Endothelial cell of umbilical vein (primary cell): Measurements from ENCODE around the gene HINT2. TPM values are rescaled to one million over a fixed set of nuclear protein-coding genes. Genes with fewer than 3 reads are reported as not detected.

ENCODE experiments used
- BruUV-seq: library from RNA; stranded (reverse); fragments of 400-500 nt; replicated peaks from 2 replicates; lab custom pipeline; 2021; lab: Mats Ljungman, UMichigan
- CTCF ChIA-PET: fragments of 300-600, 350-600 bp; sonication (Branson Sonifier 250); formaldehyde crosslinking; loops from one replicate; lab custom pipeline; 2021; ENCODE audit warnings: antibody characterized with exemption, inconsistent platforms; lab: Charles Lee
- POLR2A ChIA-PET: fragments of 300-600, 350-600 bp; sonication (Branson Sonifier 250); formaldehyde crosslinking; loops from one replicate; lab custom pipeline; 2021; ENCODE audit warnings: antibody characterized with exemption, inconsistent platforms; lab: Charles Lee
- DNase-seq: peaks from one replicate; pipeline ENCODE4 v3.0.0-alpha.2; 2011; ENCODE audit warnings: low read depth, low spot score
- FAIRE-seq: peaks from 2 replicates; lab custom pipeline; 2011; peaks lifted over from hg19 to GRCh38; lab: Jason Lieb, UNC
- H2AFZ ChIP-seq: 2 replicates; pipeline ENCODE4 v1.6.0; 2012; ENCODE audit warnings: low read depth, low read length, control low read depth, inconsistent platforms
- H3K27ac ChIP-seq: 2 replicates; pipeline ENCODE4 v1.5.1; 2011; ENCODE audit warnings: low read depth, mild to moderate bottlenecking, control low read depth, low read length, moderate library complexity; ENCODE audit not compliant: insufficient read depth
- H3K27me3 ChIP-seq, 2 experiments: 2 replicates each; pipeline versions ENCODE4 v1.6.0 to v1.6.1; 2011; ENCODE audit warnings: low read length in 2 of 2, mixed read lengths in 1 of 2; ENCODE audit not compliant: control insufficient read depth in 2 of 2, insufficient read depth in 2 of 2
- H3K36me3 ChIP-seq, 2 experiments: 2 replicates in 1 of 2; 3 replicates in 1 of 2; pipeline ENCODE4 v1.5.1; 2011; ENCODE audit warnings: low read length in 2 of 2, mild to moderate bottlenecking in 1 of 2, moderate library complexity in 1 of 2; ENCODE audit not compliant: control insufficient read depth in 2 of 2, insufficient read depth in 2 of 2; ENCODE audit errors: extremely low read depth in 1 of 2
- H3K4me1 ChIP-seq: 3 replicates; pipeline ENCODE4 v1.5.1; 2011; ENCODE audit warnings: mild to moderate bottlenecking, low read length; ENCODE audit not compliant: control insufficient read depth, insufficient read depth; ENCODE audit errors: extremely low read depth
- H3K4me2 ChIP-seq: 2 replicates; pipeline ENCODE4 v1.6.1; 2011; ENCODE audit warnings: low read length, control low read depth, mixed read lengths; ENCODE audit not compliant: insufficient read depth
- H3K4me3 ChIP-seq, 3 experiments: fragments of 200-600 bp in 1 of 3; sonication (generic), shearing (Covaris generic) in 1 of 3; replicated peaks in 1 of 3; 2 replicates each; pipeline ENCODE4 v1.5.1; 2011 to 2016; ENCODE audit warnings: control low read depth in 3 of 3, low read length in 3 of 3, mild to moderate bottlenecking in 2 of 3, inconsistent platforms in 1 of 3, low read depth in 1 of 3, moderate library complexity in 1 of 3; ENCODE audit not compliant: insufficient read depth in 1 of 3
- H3K79me2 ChIP-seq: 2 replicates; pipeline ENCODE4 v1.6.0; 2012; ENCODE audit warnings: low read length, inconsistent platforms; ENCODE audit not compliant: control insufficient read depth, insufficient read depth
- H3K9ac ChIP-seq: replicated peaks from 2 replicates; pipeline ENCODE3; 2011; ENCODE audit warnings: low read length, control low read depth; ENCODE audit not compliant: insufficient read depth; ENCODE audit errors: extremely low read depth
- H3K9me1 ChIP-seq: replicated peaks from 3 replicates; pipeline ENCODE4 v1.6.0; 2011; ENCODE audit warnings: mild to moderate bottlenecking, low read length; ENCODE audit not compliant: control insufficient read depth, insufficient read depth; ENCODE audit errors: extremely low read depth
- H3K9me3 ChIP-seq: replicated peaks from 2 replicates; pipeline ENCODE4 v1.5.1; 2012; ENCODE audit warnings: low read length, inconsistent platforms; ENCODE audit not compliant: control insufficient read depth, insufficient read depth
- H4K20me1 ChIP-seq: replicated peaks from 2 replicates; pipeline ENCODE3; 2011; ENCODE audit warnings: mild to moderate bottlenecking, low read length; ENCODE audit not compliant: control insufficient read depth, insufficient read depth; ENCODE audit errors: extremely low read depth
- EZH2 ChIP-seq: IDR thresholded peaks from 2 replicates; pipeline ENCODE4 v1.6.1; 2012; ENCODE audit warnings: borderline replicate concordance, low read depth, mild to moderate bottlenecking, moderate library complexity, low read length, inconsistent platforms; ENCODE audit not compliant: severe bottlenecking
- FOS ChIP-seq: IDR thresholded peaks from 2 replicates; pipeline ENCODE4 v1.6.1; 2011; ENCODE audit warnings: mild to moderate bottlenecking, low read length, moderate library complexity, borderline replicate concordance; ENCODE audit not compliant: insufficient read depth
- GATA2 ChIP-seq: IDR thresholded peaks from 2 replicates; pipeline ENCODE4 v1.7.0; 2011; ENCODE audit warnings: low read depth, mild to moderate bottlenecking, moderate library complexity, mixed read lengths, low read length; ENCODE audit not compliant: insufficient read length, insufficient read depth
- JUN ChIP-seq: IDR thresholded peaks from 2 replicates; pipeline ENCODE4 v1.6.1; 2011; ENCODE audit warnings: borderline replicate concordance, low read depth; ENCODE audit not compliant: insufficient read length, insufficient read depth
- MYC ChIP-seq: IDR thresholded peaks from one replicate; pipeline ENCODE4 v1.6.1; 2011; ENCODE audit warnings: mild to moderate bottlenecking, low read depth, low read length
- POLR2A ChIP-seq: IDR thresholded peaks from 2 replicates; pipeline ENCODE4 v1.6.1; 2012; ENCODE audit warnings: low read depth, mild to moderate bottlenecking, control low read depth, low read length
- POLR2AphosphoS5 ChIP-seq: IDR thresholded peaks from 2 replicates; pipeline ENCODE4 v1.6.1; 2012; ENCODE audit warnings: low read depth, mild to moderate bottlenecking, control low read depth, low read length, moderate library complexity; ENCODE audit not compliant: insufficient read depth
- dilution Hi-C: fragments of 300-500 bp; cut with MboI; formaldehyde crosslinking; loops from one replicate; pipeline ENCODE4 v1.15.0; 2019; ENCODE audit warnings: low sequenced_read_pairs; ENCODE audit not compliant: extremely low pct_ligation_motif_present
- intact Hi-C: fragments of 100-400 bp; cut with micrococcal nuclease; formaldehyde crosslinking; loops from one replicate; pipeline ENCODE4 v1.10.0; 2022
- polyA plus RNA-seq, 4 experiments: library from polyadenylated mRNA; depleted of rRNA in 3 of 4; stranded (reverse) in 3 of 4; unstranded in 1 of 4; fragments of >200 nt; gene quantifications; 2 replicates each; pipeline versions ENCODE4 v1.2.1 to v1.2.3, GENCODE V29; 2011 to 2012; ENCODE audit warnings: missing spikeins in 1 of 4
- total RNA-seq: library from RNA; stranded (reverse); gene quantifications from 2 replicates; pipeline ENCODE4 v1.2.3, GENCODE V29; 2021
- TF ChIP-seq, protein P1 (sequence below), 2 donors: IDR thresholded peaks; 1 replicate in 1 of 2; 2 replicates in 1 of 2; pipeline ENCODE4 v1.5.1; 2011; ENCODE audit warnings: low read length in 2 of 2, mild to moderate bottlenecking in 2 of 2, moderate library complexity in 2 of 2, control low read depth in 1 of 2, inconsistent platforms in 1 of 2, low read depth in 1 of 2; ENCODE audit not compliant: insufficient read depth in 1 of 2; ENCODE audit errors: extremely low read depth in 1 of 2
- TF ChIP-seq, protein P2 (sequence below): IDR thresholded peaks from 2 replicates; pipeline ENCODE4 v1.6.1; 2011; ENCODE audit not compliant: insufficient read depth, insufficient read length

The HINT2 gene
- total and polyA plus RNA-seq, 2 donors (not counting 3 experiments of a cell fraction or from before 2014, with no cell fraction given) = 27.2 to 42.1 TPM

DNA sequence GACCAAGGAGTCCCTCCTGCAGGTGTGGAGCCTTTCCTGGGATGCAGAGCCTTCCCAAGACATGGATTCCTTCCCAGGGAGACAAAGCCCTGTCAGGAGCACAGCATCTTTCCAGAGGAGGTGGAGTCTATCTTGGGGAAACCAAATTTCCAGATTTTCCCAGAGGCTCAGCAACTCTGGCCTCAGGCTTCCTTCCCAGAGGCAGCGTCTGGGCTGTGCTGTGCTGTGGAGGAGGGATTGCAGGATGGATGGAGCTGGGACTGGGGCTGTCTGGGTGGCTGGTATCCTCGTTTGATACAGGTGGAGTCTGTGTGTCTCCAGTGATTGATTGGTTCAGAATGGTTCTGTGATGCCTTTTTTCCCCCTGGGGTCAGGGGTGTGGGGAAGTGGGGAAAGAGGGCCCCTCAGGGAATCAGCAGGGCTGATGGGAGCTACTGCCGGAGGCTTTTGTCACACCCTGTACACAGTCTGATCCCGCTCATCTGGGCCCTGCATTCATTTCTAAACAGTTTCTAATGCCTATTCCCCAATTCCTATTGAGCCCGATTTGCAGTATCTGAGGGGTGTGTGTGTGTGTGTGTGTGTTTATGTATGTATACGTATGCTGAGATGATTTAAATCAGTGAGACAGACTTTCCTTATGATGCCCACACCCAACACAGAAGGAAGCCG lies 39.4 kb upstream of the HINT2 start:
- ChIA-PET POLR2A (no interaction called here), CTCF (interaction anchor here (1.3 to 1.4 kb wide), 2 partner anchors 28 to 64 kb away, joined by 3 to 5 read pairs; no protein-coding TSS in a partner anchor)
- Histone ChIP-seq H2AFZ (no peak overlapping the region), H3K36me3 (no peaks in the 10 kb centered on the region), H3K9me3 (no peaks in the 10 kb centered on the region), H3K27ac (no peak overlapping the region), H3K79me2 (no peaks in the 10 kb centered on the region), H3K9ac (no peak overlapping the region), H3K4me2 (no peak overlapping the region), H3K4me1 (no peaks in the 10 kb centered on the region), H4K20me1 (no peaks in the 10 kb centered on the region), H3K4me3 (no peak overlapping the region), H3K9me1 (no peaks in the 10 kb centered on the region), H3K27me3 (peaks cover 22 to 41% of the 10 kb centered on the region in 2 experiments)
- TF ChIP-seq, protein P1, sequence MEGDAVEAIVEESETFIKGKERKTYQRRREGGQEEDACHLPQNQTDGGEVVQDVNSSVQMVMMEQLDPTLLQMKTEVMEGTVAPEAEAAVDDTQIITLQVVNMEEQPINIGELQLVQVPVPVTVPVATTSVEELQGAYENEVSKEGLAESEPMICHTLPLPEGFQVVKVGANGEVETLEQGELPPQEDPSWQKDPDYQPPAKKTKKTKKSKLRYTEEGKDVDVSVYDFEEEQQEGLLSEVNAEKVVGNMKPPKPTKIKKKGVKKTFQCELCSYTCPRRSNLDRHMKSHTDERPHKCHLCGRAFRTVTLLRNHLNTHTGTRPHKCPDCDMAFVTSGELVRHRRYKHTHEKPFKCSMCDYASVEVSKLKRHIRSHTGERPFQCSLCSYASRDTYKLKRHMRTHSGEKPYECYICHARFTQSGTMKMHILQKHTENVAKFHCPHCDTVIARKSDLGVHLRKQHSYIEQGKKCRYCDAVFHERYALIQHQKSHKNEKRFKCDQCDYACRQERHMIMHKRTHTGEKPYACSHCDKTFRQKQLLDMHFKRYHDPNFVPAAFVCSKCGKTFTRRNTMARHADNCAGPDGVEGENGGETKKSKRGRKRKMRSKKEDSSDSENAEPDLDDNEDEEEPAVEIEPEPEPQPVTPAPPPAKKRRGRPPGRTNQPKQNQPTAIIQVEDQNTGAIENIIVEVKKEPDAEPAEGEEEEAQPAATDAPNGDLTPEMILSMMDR (IDR thresholded peaks at IDR 0.05; ENCODE audit: extremely low read depth in 1 of 2, insufficient read depth in 1 of 2, low read depth in 1 of 2, low read length in 2 of 2) = no peak
- TF ChIP-seq EZH2 (no peak), GATA2 (no peak), POLR2AphosphoS5 (no peak), POLR2A (no peak), FOS (no peak), MYC (no peak), JUN (no peak)
- TF ChIP-seq, protein P2, sequence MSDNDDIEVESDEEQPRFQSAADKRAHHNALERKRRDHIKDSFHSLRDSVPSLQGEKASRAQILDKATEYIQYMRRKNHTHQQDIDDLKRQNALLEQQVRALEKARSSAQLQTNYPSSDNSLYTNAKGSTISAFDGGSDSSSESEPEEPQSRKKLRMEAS = no peak
- DNase-seq (no peak), FAIRE-seq (no peak)
- intact Hi-C loops (no loop called here), dilution Hi-C loops (no loop called here)
- BruUV-seq = no TSS peak
